ENCODE measurements around the gene PAGE5. TPM values are rescaled to one million over a fixed set of nuclear protein-coding genes. Genes with fewer than 3 reads are reported as not detected.

The PAGE5 gene
- polyA plus RNA-seq (2013, experiment 1 of 2; ENCODE audit: insufficient read length) = not detected
- polyA plus RNA-seq (2013, experiment 2 of 2; ENCODE audit: insufficient read length) = not detected

- no peak for DNase-seq
Measured at GRCh38 chrX:55220119-55220794, at the start of gene PAGE5. TSS of gene PAGE5 (plus strand) at chrX:55220346. CDS start at chrX:55221383, 1,037 bp downstream.

GRCh38 chrX:55187281-55187680 lies 32.9 kb upstream of the PAGE5 start:
- no peak for DNase-seq

GRCh38 chrX:55196688-55197087 lies 23.5 kb upstream of the PAGE5 start:
- DNase-seq = no peak

GRCh38 chrX:55201930-55202579 lies 18.1 kb upstream of the PAGE5 start:
- DNase-seq = no peak

GRCh38 chrX:55206162-55206941 lies 13.8 kb upstream of the PAGE5 start:
- no peak for DNase-seq

GRCh38 chrX:55210931-55211677 lies 9.0 kb upstream of the PAGE5 start:
- no peak for DNase-seq

GRCh38 chrX:55213381-55213780 lies 6.8 kb upstream of the PAGE5 start:
- DNase-seq = no peak

GRCh38 chrX:55240788-55241340 lies 20.7 kb downstream of the PAGE5 start:
- DNase-seq = no peak

GRCh38 chrX:55253528-55253927 lies 33.4 kb downstream of the PAGE5 start:
- DNase-seq = no peak

GRCh38 chrX:55260806-55261205 lies 40.7 kb downstream of the PAGE5 start:
- no peak for DNase-seq

GRCh38 chrX:55264816-55265215 lies 44.7 kb downstream of the PAGE5 start, which contains the start of gene PAGE3:
TSS of gene PAGE3 (minus strand) at chrX:55264916. CDS start at chrX:55263903, 1,013 bp downstream.
- no peak for DNase-seq

All from fibroblast of skin of scalp (primary cell).